Measurements from ENCODE around the gene KIF24.

KIF24 gene

DNA sequence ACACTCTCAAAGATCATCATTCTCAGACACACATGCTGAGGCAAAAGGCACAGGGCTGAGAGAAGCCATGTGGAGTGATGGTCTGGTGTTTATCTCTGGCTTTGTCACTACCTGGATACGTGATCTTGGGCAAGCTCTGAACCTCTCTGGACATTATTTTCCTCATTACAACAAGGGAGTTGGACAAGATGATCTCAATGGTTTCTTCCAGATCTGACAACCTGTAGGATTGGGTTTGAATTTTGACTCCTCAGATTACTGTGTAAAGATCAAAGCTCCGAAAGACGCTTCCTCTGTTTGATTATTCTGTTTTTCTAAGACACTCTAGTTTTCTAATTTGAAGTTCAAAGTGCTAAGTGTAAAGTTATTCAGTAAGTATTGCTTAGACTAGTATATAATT lies 20.3 kb upstream of the KIF24 start:
- TF ChIP-seq, protein P1, sequence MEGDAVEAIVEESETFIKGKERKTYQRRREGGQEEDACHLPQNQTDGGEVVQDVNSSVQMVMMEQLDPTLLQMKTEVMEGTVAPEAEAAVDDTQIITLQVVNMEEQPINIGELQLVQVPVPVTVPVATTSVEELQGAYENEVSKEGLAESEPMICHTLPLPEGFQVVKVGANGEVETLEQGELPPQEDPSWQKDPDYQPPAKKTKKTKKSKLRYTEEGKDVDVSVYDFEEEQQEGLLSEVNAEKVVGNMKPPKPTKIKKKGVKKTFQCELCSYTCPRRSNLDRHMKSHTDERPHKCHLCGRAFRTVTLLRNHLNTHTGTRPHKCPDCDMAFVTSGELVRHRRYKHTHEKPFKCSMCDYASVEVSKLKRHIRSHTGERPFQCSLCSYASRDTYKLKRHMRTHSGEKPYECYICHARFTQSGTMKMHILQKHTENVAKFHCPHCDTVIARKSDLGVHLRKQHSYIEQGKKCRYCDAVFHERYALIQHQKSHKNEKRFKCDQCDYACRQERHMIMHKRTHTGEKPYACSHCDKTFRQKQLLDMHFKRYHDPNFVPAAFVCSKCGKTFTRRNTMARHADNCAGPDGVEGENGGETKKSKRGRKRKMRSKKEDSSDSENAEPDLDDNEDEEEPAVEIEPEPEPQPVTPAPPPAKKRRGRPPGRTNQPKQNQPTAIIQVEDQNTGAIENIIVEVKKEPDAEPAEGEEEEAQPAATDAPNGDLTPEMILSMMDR (conservative IDR thresholded peaks at IDR 0.05) = no peak
- TF ChIP-seq ZFX (IDR thresholded peaks at IDR 0.05) = no peak
- no peak overlapping the region for H3K27ac ChIP-seq

- TF ChIP-seq, protein P1 (conservative IDR thresholded peaks at IDR 0.05) = no peak
- no peak for TF ChIP-seq ZFX (IDR thresholded peaks at IDR 0.05)
- H3K27ac ChIP-seq = no peak overlapping the region
These were observed 18.7 kb upstream of the KIF24 start for GRCh38 chr9:34347800-34348158.

GRCh38 chr9:34346873-34347799 lies 18.1 kb upstream of the KIF24 start:
- no peak overlapping the region for H3K27ac ChIP-seq
- TF ChIP-seq ZFX (IDR thresholded peaks at IDR 0.05) = no peak
- TF ChIP-seq, protein P1 (conservative IDR thresholded peaks at IDR 0.05) = no peak

DNA sequence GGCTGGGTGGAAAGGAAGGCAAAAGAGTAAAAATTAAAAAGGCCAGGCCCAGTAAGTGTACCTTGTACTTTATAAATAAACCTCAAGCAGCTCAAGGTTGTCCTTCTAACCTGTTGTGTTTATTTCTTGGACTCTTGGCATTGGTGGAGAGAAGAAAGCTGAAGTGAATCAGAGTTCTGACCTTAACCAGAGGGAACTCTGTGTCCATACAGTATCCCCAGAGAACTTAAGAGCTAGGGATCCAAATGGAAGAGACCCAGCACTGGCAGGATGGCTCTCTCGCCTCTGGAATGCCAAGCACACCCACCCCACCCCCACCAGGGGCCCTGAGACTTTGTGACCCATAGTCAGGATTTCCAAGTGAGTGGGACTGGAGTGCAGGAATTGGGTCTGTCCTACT lies 14.5 kb upstream of the KIF24 start:
- no peak overlapping the region for H3K27ac ChIP-seq
- TF ChIP-seq ZFX (IDR thresholded peaks at IDR 0.05) = no peak
- TF ChIP-seq, protein P1 (conservative IDR thresholded peaks at IDR 0.05) = no peak

DNA sequence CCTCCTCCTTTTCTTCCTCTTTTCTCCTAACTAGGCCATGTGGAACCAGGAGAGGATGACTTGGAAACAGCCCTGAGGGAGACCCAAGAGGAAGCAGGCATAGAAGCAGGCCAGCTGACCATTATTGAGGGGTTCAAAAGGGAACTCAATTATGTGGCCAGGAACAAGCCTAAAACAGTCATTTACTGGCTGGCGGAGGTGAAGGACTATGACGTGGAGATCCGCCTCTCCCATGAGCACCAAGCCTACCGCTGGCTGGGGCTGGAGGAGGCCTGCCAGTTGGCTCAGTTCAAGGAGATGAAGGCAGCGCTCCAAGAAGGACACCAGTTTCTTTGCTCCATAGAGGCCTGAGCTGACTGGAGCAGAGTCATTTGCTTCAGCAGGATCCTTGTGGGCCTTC lies 14.0 kb upstream of the KIF24 start:
- no peak for TF ChIP-seq ZFX (IDR thresholded peaks at IDR 0.05)
- TF ChIP-seq, protein P1 (conservative IDR thresholded peaks at IDR 0.05) = no peak

GRCh38 chr9:34341659-34342295 lies 12.7 kb upstream of the KIF24 start:
- TF ChIP-seq, protein P1 (conservative IDR thresholded peaks at IDR 0.05) = no peak
- no peak for TF ChIP-seq ZFX (IDR thresholded peaks at IDR 0.05)
- no peak overlapping the region for H3K27ac ChIP-seq

More for the DNA sequence above, 14.0 kb upstream of the KIF24 start:
- H3K27ac ChIP-seq = no peak overlapping the region

Data from C4-2B (cell line).